Dermis blood vessel endothelial cell (primary cell): ENCODE results near the gene GINS1. TPM values are rescaled to one million over a fixed set of nuclear protein-coding genes. Genes with fewer than 3 reads are reported as not detected.

Source experiments
- DNase-seq: peaks from one replicate; pipeline ENCODE4 v3.0.0; 2010
- total RNA-seq: library from RNA; depleted of rRNA; stranded (reverse); fragments of >200 nt; gene quantifications from 2 replicates; pipeline ENCODE4 v1.2.3, GENCODE V29; 2014

Gene GINS1
- total RNA-seq, 1 donor from 2014 or later: 10.4 TPM

- DNase-seq: no peak
Measured at GRCh38 chr20:25478889-25479568, 71.6 kb downstream of the GINS1 start.

GRCh38 chr20:25479638-25480037 lies 72.2 kb downstream of the GINS1 start:
- DNase-seq: no peak

- no peak for DNase-seq
Measured at GRCh38 chr20:25480156-25480555, 72.7 kb downstream of the GINS1 start.

- DNase-seq: no peak
Measured at GRCh38 chr20:25480797-25481196, 73.3 kb downstream of the GINS1 start.

- no peak for DNase-seq
Measured at GRCh38 chr20:25481235-25481917, 73.9 kb downstream of the GINS1 start.

- DNase-seq: no peak
Measured at GRCh38 chr20:25481918-25482253, 74.4 kb downstream of the GINS1 start.

GRCh38 chr20:25483431-25484132 lies 76.1 kb downstream of the GINS1 start:
- no peak for DNase-seq

- DNase-seq: no peak
Measured at GRCh38 chr20:25484224-25484846, 76.9 kb downstream of the GINS1 start.

- DNase-seq: peak; percentile 88
Measured at GRCh38 chr20:25484911-25485511, 77.5 kb downstream of the GINS1 start.

GRCh38 chr20:25485872-25486271 lies 78.4 kb downstream of the GINS1 start:
- DNase-seq: no peak

GRCh38 chr20:25486377-25486776 lies 78.9 kb downstream of the GINS1 start:
- DNase-seq: no peak

- peak; percentile 39 for DNase-seq
Measured at GRCh38 chr20:25487306-25487705, 79.8 kb downstream of the GINS1 start.

GRCh38 chr20:25487975-25488374 lies 80.5 kb downstream of the GINS1 start:
- DNase-seq: no peak

- DNase-seq: no peak
Measured at GRCh38 chr20:25489221-25489871, 81.9 kb downstream of the GINS1 start.

GRCh38 chr20:25490656-25491445 lies 83.4 kb downstream of the GINS1 start:
- no peak for DNase-seq

- no peak for DNase-seq
Measured at GRCh38 chr20:25491446-25492038, 84.1 kb downstream of the GINS1 start.

GRCh38 chr20:25493137-25493536 lies 85.7 kb downstream of the GINS1 start:
- DNase-seq: no peak

- no peak for DNase-seq
Measured at GRCh38 chr20:25493748-25494505, 86.5 kb downstream of the GINS1 start.

GRCh38 chr20:25494506-25495188 lies 87.2 kb downstream of the GINS1 start:
- no peak for DNase-seq
